Measurements from ENCODE around the gene TMC6. TPM values are rescaled to one million over a fixed set of nuclear protein-coding genes. Genes with fewer than 3 reads are reported as not detected.

TMC6 gene
- total RNA-seq, 4 donors from 2014 or later: 14.4 to 21.4 (median 18.5) TPM

GRCh38 chr17:78146471-78146869 lies 17.9 kb upstream of the TMC6 start:
- Histone ChIP-seq H3K27me3 (no peaks in the 10 kb centered on the region), H3K4me3 (no peak overlapping the region), H3K36me3 (no peaks in the 10 kb centered on the region), H3K27ac (replicated peaks in 1 of 4) (no peak overlapping the region), H3K9me3 (no peaks in the 10 kb centered on the region), H3K4me1 (peaks cover 27 to 50% (median 40%) of the 10 kb centered on the region in 4 donors)
- 94% methylated on average over 7 of the region's 7 CpGs for WGBS
- intact Hi-C loops (cut with DNase I): no loop called here
- DNase-seq (ENCODE audit: extremely low spot score): no peak
- TF ChIP-seq POLR2A (IDR thresholded peaks at IDR 0.05; ENCODE audit: low read depth) (no peak), POLR2AphosphoS5 (IDR thresholded peaks at IDR 0.05) (no peak), EP300 (IDR thresholded peaks at IDR 0.05) (no peak)

DNA sequence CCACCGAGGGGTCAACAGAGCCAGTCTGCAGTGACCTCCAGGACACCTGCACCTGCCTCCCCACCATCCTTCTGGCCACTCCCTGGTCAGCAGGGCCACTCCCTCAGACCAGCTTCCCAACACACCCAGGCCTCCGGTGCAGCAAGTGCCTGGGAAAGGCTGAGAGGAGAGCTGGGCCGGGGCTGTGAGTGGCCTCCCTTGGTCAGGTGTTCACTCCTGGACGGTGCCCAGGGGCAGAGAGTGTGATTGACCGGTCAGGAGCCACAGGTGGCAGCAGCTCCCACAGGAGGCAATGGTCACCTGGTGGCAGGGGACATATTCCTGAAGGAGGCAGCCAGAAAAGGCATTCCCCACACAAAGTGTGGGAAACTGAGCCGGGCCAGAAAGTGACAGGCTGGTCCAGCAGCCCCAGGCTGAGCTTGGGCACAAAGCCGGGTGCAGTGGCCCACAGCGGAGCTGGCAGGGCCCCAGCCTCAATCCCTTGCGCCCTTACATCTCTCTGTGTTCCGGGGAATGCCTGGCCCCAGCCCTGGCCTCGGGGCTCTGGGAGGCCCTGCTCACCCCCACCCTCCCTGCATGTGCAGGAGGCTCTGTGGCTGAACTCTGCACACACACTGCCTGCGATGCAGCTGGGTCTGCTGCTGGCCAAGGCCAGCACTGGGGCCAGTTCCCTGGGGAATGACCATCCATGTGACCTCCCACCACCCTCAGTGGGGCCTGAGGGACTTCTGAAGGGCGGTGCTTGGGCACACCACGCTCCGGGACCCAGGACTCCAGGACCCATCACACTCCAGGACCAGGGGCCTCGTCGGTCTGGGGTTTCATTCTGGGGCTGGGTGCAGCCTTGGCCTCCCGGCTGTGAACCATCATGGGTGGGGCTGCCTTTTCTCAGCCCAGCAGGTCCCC lies 16.4 kb upstream of the TMC6 start:
- Histone ChIP-seq H3K36me3 (no peaks in the 10 kb centered on the region), H3K9me3 (no peaks in the 10 kb centered on the region), H3K4me3 (peak overlapping the region in 1 of 4 donors; percentile 2), H3K27me3 (no peaks in the 10 kb centered on the region), H3K27ac (replicated peaks in 1 of 4) (peak overlapping the region; percentile 42 to 70 (median 57)), H3K4me1 (peaks cover 34 to 61% (median 52%) of the 10 kb centered on the region in 4 donors)
- no peak for TF ChIP-seq POLR2AphosphoS5 (IDR thresholded peaks at IDR 0.05)
- TF ChIP-seq, protein P1, sequence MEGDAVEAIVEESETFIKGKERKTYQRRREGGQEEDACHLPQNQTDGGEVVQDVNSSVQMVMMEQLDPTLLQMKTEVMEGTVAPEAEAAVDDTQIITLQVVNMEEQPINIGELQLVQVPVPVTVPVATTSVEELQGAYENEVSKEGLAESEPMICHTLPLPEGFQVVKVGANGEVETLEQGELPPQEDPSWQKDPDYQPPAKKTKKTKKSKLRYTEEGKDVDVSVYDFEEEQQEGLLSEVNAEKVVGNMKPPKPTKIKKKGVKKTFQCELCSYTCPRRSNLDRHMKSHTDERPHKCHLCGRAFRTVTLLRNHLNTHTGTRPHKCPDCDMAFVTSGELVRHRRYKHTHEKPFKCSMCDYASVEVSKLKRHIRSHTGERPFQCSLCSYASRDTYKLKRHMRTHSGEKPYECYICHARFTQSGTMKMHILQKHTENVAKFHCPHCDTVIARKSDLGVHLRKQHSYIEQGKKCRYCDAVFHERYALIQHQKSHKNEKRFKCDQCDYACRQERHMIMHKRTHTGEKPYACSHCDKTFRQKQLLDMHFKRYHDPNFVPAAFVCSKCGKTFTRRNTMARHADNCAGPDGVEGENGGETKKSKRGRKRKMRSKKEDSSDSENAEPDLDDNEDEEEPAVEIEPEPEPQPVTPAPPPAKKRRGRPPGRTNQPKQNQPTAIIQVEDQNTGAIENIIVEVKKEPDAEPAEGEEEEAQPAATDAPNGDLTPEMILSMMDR (IDR thresholded peaks at IDR 0.05): no peak
- no peak for TF ChIP-seq EP300 (IDR thresholded peaks at IDR 0.05)
- TF ChIP-seq POLR2A (IDR thresholded peaks at IDR 0.05; ENCODE audit: low read depth): no peak
- no peak for DNase-seq (ENCODE audit: extremely low spot score)
- intact Hi-C loops (cut with DNase I): no loop called here
- WGBS: 62% methylated on average over 11 of the region's 18 CpGs

DNA sequence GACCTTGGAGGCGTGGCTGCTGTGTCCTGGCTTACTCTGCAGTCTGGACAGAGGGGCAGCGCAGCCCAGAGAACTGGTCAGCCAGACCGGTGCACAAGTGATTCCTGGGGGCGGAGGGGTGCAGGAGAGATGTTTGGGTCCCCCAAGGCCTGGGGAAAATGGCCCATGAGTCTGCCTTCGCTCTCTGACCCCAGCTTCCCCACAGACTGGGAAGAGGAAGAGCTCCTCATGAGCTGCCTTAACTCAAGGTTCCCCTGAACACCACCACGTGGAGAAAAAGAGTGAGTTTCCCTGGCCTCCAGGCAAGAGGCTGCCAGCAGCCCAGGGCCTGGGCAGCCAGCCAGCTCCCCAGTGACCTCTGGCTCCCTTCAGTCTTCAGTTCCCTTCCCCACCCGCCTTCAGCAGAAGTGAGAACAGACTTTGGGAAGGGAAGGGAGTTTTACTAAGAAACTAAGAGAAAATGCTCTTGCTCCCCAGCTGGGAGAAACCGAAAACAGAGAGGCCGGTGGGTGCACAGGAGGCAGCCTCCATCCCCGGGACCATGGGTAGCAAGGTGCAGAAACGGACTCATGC lies 15.7 kb upstream of the TMC6 start:
- Histone ChIP-seq H3K27me3 (no peaks in the 10 kb centered on the region), H3K36me3 (no peaks in the 10 kb centered on the region), H3K4me3 (peak overlapping the region in 1 of 4 donors; percentile 2), H3K27ac (replicated peaks in 1 of 4) (peak overlapping the region; percentile 42 to 70 (median 57)), H3K9me3 (no peaks in the 10 kb centered on the region), H3K4me1 (peaks cover 34 to 61% (median 53%) of the 10 kb centered on the region in 4 donors)
- TF ChIP-seq, protein P1 (IDR thresholded peaks at IDR 0.05): peak in 1 of 3 experiments; percentile 17
- TF ChIP-seq POLR2AphosphoS5 (IDR thresholded peaks at IDR 0.05) (peak; percentile 42 to 66), POLR2A (IDR thresholded peaks at IDR 0.05; ENCODE audit: low read depth) (no peak), EP300 (IDR thresholded peaks at IDR 0.05) (no peak)
- intact Hi-C loops (cut with DNase I): no loop called here
- 47% methylated on average over 10 of the region's 11 CpGs for WGBS
- no peak for DNase-seq (ENCODE audit: extremely low spot score)

DNA sequence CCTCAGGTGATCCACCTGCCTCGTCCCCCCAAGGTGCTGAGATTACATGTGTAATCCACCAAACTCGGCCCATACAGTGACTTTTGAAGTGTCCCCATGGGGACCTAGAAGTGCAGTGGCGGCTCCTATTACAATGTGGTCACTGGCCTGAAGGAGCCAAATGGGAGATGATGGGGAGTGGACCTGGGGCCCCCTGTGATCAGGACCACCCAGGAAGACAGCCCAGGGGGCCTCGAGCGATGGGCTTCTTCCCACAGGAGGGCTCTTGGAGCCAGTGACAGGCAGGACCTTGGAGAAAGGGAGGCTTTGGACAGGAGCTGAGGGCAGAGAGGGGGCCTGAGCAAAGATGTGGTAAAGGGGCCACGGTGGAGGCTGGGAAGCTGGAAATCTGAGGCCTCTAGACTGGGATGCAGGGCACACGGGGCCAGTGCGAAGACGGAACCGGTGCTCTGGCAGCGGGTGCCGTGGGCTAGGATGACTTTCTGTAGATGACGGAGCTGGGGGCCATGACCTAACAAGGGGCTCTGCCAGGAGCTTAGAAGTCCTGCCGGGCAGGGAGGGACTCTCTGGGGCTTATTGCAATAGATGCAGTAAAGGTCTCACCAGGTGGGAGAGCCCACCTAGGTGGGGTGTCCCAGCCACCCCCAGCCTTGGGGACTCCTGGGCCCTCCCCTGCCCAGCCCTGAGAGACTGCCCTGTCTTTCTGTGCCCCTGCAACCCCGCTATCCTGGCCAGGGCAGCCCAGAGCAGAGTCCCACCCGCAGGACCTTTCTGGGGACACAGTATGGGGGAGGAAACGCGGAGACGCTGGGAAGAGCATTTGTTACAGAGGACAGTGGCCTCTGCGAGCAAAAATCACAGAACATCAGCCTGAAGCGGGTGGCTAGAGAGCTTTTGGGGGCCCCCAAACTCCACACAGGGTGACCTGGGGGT lies 14.9 kb upstream of the TMC6 start:
- 90% methylated on average over 19 of the region's 21 CpGs for WGBS
- Histone ChIP-seq H3K4me3 (no peak overlapping the region), H3K36me3 (no peaks in the 10 kb centered on the region), H3K4me1 (peaks cover 34 to 57% (median 52%) of the 10 kb centered on the region in 4 donors), H3K27ac (replicated peaks in 1 of 4) (peak overlapping the region; percentile 28 to 70 (median 57)), H3K27me3 (no peaks in the 10 kb centered on the region), H3K9me3 (no peaks in the 10 kb centered on the region)
- DNase-seq (ENCODE audit: extremely low spot score): no peak
- no peak for TF ChIP-seq POLR2AphosphoS5 (IDR thresholded peaks at IDR 0.05)
- TF ChIP-seq, protein P1 (IDR thresholded peaks at IDR 0.05): no peak
- TF ChIP-seq POLR2A (IDR thresholded peaks at IDR 0.05; ENCODE audit: low read depth): no peak
- TF ChIP-seq EP300 (IDR thresholded peaks at IDR 0.05): no peak
- intact Hi-C loops (cut with DNase I): no loop called here

All from esophagus muscularis mucosa (tissue), 4 donors.